ENCODE results near the gene ZNF45.
"Not testable (repeated sequence)": the region's sequence is repeated elsewhere in the genome, so short reads cannot be mapped to it uniquely, and the experiment has no call there.

ZNF45 gene

DNA sequence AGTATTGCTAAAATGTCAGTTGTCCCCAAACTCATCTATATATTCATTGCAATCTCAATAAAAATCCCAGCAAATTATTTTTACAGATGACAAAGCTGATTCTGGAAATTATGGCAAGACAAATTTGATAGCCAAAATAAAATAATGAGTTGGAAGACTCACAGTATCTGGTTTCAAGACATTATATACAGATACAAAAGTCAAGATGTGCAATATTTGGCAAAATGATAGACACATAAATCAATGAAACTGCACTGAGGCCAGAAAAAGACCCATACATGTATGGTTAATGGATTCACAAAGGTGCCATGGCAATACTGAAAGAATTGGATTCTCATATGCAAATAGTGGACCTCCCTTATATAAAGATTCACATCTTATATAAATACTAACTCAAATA, 24.2 kb downstream of the ZNF45 start:
- no peak for DNase-seq

DNA sequence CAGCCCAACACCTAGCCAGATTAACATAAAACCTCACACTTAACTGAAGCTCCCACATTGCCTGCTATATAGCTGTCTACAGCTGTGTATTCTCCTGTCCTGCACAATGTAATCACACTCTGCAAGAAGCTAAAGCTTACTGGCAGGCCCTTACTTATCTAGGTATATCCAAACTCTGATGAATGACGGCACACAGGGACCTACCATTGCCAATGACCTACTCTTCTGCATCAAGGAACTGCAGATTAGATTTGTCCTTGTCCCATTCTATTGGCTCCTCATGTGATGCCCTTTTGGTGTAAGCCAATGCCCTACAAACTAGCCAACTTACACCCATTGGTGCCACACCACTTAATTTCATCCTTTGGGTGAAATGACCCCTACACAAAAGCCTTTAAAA, 26.4 kb downstream of the ZNF45 start:
- DNase-seq: no peak

DNA sequence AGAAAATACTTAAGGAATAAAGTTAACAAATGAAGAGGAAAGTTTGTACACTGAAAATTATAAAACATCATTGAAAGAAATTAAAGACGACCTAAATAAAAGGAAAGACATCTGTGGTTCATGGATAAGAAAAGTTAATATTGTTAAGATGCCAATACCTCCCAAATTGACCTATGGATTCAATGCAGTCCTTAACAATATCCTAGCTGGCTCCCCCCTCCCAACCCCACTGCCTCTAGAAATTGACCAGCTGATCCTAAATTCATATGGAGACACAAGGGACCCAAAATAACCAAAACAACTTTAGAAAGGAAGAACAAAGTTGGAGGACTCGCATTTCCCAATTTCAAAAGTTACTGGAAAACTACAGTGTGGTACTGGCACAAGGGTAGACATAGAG, 28.3 kb downstream of the ZNF45 start:
- DNase-seq: no peak

DNA sequence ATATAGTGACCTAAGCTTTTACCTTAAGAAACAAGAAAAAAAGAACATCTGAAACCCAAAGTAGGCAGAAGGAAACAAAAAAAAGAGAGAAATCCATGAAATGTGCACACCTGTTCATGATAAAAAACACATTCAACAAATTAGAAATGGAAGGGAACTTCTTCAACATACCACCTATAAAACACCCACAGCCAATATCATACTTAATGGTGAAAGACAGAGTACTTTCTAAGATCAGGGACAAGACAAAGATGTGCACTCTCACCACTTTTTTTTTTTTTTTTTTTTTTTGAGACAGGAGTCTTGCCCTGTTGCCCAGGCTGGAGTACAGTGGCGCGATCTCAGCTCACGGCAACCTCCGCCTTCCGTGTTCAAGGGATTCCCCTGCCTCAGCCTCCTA, 29.2 kb downstream of the ZNF45 start:
- DNase-seq: no peak

DNA sequence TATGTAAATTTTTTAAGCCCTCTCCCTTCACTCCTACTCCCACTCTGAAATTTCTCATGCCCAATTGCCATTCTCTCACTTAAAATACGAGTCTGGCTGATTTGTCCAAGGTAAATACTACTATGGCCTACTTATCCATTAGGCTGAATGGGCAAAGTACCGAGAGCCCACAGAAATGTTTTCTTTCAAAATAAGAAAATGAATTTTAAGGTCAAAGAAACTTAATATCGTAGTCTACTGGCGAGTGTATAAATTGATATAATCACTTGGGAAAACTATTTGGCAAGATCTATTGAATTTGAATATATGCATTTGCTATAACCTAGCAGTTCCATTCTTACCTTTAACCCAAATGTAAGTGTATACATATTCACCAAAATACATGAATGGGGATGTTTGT, 32.7 kb downstream of the ZNF45 start:
- DNase-seq: no peak

DNA sequence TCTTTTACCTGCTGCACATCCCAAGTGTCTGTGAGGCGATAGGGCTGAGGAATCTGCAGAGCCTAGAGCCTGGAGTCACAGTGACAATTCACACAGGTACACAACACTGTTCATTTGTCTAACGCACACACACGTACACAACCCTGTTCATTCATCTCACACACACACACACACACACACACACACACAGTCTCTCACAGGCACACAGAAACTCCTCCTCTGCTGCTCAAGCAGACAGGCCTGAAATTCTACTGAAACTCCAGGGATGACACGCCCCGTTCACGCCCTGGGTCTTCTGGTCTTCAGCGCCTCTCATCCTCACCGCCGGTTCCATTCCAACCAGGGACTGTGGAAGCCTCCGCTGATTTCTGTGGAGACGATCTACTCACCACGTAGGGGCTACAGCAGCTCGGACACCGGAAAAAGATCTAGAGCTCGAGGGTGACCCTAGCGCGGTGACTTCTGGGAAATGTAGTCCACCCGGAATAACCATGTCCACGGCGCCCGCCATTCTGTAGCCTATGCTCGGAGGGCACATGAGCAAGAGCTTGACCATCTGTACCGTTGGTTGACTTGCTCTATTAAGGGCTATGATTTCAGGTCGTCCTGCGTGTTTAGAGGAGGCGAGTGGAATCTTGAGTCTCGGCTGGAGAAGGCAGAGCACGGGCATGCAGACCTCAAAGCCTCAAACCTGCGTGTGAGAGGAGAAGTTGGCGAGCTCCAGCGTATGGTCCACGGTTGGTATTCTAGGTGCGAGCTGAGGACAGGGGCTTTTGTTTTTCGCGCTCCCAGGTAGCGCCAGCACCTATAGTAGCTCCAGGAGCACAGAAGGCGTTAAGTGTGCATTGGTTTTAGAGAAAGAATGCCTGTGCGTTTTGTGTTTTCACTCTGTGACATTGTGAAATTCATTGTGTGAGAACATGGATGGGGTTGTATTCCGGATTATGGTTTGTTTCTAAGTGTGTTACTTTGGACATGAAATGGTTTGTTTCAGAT, 33.4 kb downstream of the ZNF45 start:
- peak; percentile 50 for DNase-seq

DNA sequence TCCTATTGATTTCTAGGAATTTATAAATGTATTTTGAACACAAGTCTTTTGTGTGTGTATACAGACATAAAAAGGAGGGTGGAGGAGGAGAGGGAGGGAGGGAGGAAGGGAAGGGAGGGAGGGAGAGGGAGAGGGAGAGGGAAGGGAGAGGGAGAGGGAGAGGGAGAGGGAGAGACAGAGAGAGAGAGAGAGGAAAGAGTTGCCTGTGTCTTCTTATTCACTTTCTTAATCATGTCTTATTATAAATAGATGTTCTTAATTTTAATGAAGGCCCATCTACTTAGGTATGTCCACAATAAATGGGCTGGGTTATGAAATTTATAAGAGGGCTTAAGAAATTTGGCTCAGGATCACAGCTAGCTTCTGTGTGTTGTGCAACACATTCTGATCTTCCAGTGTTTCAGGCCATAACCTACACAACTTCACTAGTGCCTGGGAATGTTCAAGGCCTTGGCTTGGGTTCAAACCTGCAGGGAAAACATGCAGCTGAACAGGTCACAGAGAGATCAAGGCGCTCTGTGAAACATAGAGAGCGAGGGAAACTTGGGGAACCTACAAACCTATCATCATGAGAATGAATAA, 39.3 kb downstream of the ZNF45 start:
- DNase-seq: no peak

DNA sequence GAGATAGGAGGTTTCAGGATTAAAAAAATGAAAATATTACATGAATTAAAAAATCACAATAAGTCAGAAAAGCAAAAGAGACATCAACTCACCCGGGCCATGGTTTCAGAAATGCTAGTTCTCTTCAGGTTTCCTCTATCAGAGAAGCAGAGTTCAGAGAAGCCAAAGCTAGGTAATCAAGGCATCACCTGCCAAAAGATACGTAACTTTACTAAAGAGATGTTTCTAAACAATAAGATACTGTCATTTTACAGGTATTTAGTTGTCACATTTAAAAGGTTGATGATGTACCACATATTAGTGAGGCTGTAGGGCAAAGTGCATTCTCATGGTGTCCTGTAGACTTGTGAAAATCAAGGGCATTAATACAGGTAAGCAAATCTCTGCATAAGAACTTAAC, 51.2 kb downstream of the ZNF45 start, which contains the start of gene ZNF404:
ZNF404 (minus strand) TSS at position 101 of the 400 bp plus-strand sequence.
- no peak for DNase-seq

DNA sequence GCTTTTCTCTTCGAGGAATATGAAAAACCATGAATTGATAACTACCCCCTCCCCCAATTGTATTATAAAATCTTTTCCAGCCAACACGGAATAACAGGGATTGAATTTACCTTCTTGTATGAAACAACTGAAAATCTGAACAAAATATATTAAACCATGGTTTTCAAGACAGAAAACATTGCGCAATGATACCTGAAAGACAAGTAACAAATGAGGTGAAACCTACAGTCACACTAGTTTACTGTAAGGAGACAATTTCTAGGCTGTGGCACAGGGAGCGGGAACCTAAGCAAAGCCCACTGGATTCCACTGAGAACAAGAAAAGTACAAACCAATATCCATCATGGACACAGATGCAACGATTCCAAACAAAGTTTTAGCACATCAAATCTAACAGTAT, 54.6 kb downstream of the ZNF45 start:
- no peak for DNase-seq

DNA sequence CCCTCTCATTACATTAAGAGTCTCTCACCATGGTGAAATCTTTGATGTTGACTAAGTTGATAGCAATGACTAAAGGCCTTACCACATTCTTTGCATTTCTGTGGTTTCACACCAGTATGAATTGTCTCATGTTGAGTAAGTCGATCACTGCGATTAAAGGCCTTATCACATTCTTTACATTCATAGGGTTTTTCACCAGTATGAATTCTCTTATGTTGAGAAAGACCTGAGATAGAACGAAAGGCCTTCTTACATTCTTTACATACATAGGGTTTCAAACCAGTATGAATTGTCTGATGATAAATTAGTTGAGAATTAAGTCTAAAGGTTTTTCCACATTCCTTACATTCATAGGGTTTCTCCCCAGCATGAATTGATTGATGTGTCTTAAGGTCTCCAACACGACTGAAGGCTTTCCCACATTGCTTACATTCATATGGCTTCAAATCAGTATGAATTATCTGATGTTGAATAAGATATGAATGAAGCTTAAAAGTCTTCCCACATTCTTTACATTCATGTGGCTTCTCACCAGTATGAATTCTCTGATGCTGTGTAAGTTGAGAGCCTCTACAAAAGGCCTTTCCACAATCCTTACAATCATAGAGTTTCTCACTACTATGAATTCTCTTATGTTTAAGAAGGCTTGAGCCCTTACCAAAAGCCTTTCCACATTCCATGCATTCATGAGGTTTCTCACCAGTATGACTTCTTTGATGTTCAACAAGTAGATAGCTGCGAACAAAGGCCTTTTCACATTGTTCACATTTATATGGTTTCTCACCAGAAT, 62.3 kb downstream of the ZNF45 start:
- DNase-seq: no peak

DNA sequence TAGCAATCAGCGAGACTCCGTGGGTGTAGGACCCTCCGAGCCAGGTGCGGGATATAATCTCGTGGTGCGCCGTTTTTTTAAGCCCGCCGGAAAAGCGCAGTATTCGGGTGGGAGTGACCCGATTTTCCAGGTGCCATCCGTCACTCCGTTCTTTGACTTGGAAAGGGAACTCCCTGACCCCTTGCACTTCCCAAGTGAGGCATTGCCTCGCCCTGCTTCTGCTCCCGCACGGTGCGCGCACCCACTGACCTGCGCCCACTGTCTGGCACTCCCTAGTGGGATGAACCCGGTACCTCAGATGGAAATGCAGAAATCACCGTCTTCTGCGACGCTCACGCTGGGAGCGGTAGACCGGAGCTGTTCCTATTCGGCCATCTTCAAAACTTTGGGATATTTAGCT, 68.2 kb downstream of the ZNF45 start:
- DNase-seq: not testable (repeated sequence)
